ENCODE measurements around the gene WSB1. TPM values are rescaled to one million over a fixed set of nuclear protein-coding genes. Genes with fewer than 3 reads are reported as not detected.

Gene WSB1
- total and polyA plus RNA-seq, 2 of the 8 experiments (the other 6 are each of a cell fraction or from before 2014, with no cell fraction given): 113 to 140 TPM

GRCh38 chr17:27247071-27247957, 46.6 kb upstream of the WSB1 start (continued):
- TF ChIP-seq FOSL1 (IDR thresholded peaks at IDR 0.05; ENCODE audit: insufficient read depth, low read depth, low read length): no peak
- no peak for TF ChIP-seq CHD7 (IDR thresholded peaks at IDR 0.05; ENCODE audit: insufficient replicate concordance, low read length)
- no peak for TF ChIP-seq NANOG (IDR thresholded peaks at IDR 0.05; ENCODE audit: insufficient read depth, low read depth, low read length, poor library complexity, severe bottlenecking)
- TF ChIP-seq ZNF274 (IDR thresholded peaks at IDR 0.05; ENCODE audit: borderline replicate concordance, extremely low read depth, low read length): no peak
- TF ChIP-seq POU5F1 (IDR thresholded peaks at IDR 0.05; ENCODE audit: low read depth, low read length): no peak
- no peak for TF ChIP-seq MAFK (IDR thresholded peaks at IDR 0.05; ENCODE audit: low read depth, low read length)
- TF ChIP-seq NRF1 (IDR thresholded peaks at IDR 0.05; ENCODE audit: low read depth, low read length): no peak

All from H1 (cell line).